H1 (cell line): ENCODE data around the gene COL6A3.

Experiments used
- CREB1 ChIP-seq: IDR thresholded peaks from 2 replicates; pipeline ENCODE4 v1.6.1; 2012; ENCODE audit warnings: inconsistent platforms
- EGR1 ChIP-seq: IDR thresholded peaks from 2 replicates; pipeline ENCODE4 v1.6.1; 2011; ENCODE audit warnings: low read depth, low read length, borderline replicate concordance
- EZH2 ChIP-seq: fragments of 200-600 bp; sonication (generic); IDR thresholded peaks from 2 replicates; pipeline ENCODE4 v1.7.1; 2012; ENCODE audit warnings: low read depth, mild to moderate bottlenecking, moderate library complexity, low read length, inconsistent platforms; ENCODE audit not compliant: severe bottlenecking
- GABPA ChIP-seq: IDR thresholded peaks from 2 replicates; pipeline ENCODE4 v1.6.1; 2011; ENCODE audit warnings: mild to moderate bottlenecking, low read length, moderate library complexity, borderline replicate concordance; ENCODE audit not compliant: insufficient read depth
- HDAC6 ChIP-seq: IDR thresholded peaks from one replicate; pipeline ENCODE4 v1.7.1; 2012; ENCODE audit warnings: low read depth, mild to moderate bottlenecking, inconsistent platforms, low read length, moderate library complexity
- PHF8 ChIP-seq: fragments of 200-600 bp; sonication (generic); conservative IDR thresholded peaks from 2 replicates; pipeline ENCODE4 v1.7.1; 2012; ENCODE audit warnings: low read depth, mild to moderate bottlenecking, inconsistent platforms, low read length, moderate library complexity
- POLR2A ChIP-seq, 2 experiments: IDR thresholded peaks; 1 replicate in 1 of 2; 2 replicates in 1 of 2; pipeline ENCODE4 v1.6.1; 2011; ENCODE audit warnings: low read depth in 2 of 2, low read length in 2 of 2, mild to moderate bottlenecking in 2 of 2; ENCODE audit errors: control extremely low read depth in 1 of 2
- YY1 ChIP-seq: IDR thresholded peaks from 2 replicates; pipeline ENCODE4 v1.6.1; 2011; ENCODE audit warnings: low read depth, mild to moderate bottlenecking, low read length
- TF ChIP-seq, protein P1 (sequence below), 3 experiments: IDR thresholded peaks; 1 replicate in 2 of 3; 2 replicates in 1 of 3; pipeline versions ENCODE4 v1.5.1 to v1.6.1; 2011; ENCODE audit warnings: low read length in 3 of 3, mild to moderate bottlenecking in 3 of 3, inconsistent platforms in 2 of 3, low read depth in 1 of 3, moderate library complexity in 1 of 3; ENCODE audit not compliant: insufficient read depth in 1 of 3; ENCODE audit errors: control extremely low read depth in 1 of 3
- TF ChIP-seq, protein P2 (sequence below): IDR thresholded peaks from 2 replicates; pipeline ENCODE4 v1.6.1; 2011; ENCODE audit warnings: low read length, improper control_type of control experiment

DNA sequence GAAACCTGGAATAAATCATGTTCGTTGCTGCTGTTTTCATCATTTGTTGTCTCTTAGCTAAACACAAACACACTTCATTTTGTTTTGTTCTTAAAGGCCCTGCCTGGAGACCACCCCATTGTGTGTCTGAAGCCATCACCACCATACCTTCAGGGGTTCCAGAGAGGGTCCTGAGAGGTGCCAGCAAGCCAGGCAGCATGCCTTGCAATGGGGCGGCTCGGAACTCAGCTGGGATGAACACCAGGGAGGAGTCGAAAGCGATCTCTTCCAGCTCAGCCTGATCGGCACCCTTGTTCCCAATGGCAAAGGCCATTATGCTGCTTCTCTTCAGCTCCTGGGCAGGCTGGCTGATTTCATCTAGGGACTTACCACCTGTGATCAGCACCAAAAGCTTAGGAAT is 33.2 kb downstream of the COL6A3 start:
- TF ChIP-seq, protein P1, sequence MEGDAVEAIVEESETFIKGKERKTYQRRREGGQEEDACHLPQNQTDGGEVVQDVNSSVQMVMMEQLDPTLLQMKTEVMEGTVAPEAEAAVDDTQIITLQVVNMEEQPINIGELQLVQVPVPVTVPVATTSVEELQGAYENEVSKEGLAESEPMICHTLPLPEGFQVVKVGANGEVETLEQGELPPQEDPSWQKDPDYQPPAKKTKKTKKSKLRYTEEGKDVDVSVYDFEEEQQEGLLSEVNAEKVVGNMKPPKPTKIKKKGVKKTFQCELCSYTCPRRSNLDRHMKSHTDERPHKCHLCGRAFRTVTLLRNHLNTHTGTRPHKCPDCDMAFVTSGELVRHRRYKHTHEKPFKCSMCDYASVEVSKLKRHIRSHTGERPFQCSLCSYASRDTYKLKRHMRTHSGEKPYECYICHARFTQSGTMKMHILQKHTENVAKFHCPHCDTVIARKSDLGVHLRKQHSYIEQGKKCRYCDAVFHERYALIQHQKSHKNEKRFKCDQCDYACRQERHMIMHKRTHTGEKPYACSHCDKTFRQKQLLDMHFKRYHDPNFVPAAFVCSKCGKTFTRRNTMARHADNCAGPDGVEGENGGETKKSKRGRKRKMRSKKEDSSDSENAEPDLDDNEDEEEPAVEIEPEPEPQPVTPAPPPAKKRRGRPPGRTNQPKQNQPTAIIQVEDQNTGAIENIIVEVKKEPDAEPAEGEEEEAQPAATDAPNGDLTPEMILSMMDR (IDR thresholded peaks at IDR 0.05; ENCODE audit: control extremely low read depth in 1 of 3, insufficient read depth in 1 of 3, low read depth in 1 of 3, low read length in 3 of 3), result no peak
- TF ChIP-seq EGR1 (no peak), PHF8 (no peak), YY1 (no peak), POLR2A (IDR thresholded peaks at IDR 0.05; ENCODE audit: control extremely low read depth in 1 of 2, low read depth in 2 of 2, low read length in 2 of 2) (no peak), EZH2 (no peak), CREB1 (no peak), HDAC6 (no peak), GABPA (no peak)
- TF ChIP-seq, protein P2, sequence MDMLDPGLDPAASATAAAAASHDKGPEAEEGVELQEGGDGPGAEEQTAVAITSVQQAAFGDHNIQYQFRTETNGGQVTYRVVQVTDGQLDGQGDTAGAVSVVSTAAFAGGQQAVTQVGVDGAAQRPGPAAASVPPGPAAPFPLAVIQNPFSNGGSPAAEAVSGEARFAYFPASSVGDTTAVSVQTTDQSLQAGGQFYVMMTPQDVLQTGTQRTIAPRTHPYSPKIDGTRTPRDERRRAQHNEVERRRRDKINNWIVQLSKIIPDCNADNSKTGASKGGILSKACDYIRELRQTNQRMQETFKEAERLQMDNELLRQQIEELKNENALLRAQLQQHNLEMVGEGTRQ, result no peak
